HCT116 (cell line): ENCODE results near the gene CARMIL1. TPM values are rescaled to one million over a fixed set of nuclear protein-coding genes. Genes with fewer than 3 reads are reported as not detected.

Experiments used
- ATAC-seq: fragments of 200-7000 bp; cut with Tn5 transposase; 2 replicates; pipeline ENCODE4 v1.9.1; 2020; ENCODE audit warnings: mild to moderate bottlenecking, moderate library complexity
- BruUV-seq: library from RNA; stranded (reverse); fragments of 400-500 nt; replicated peaks from 2 replicates; lab custom pipeline; 2021; lab: Mats Ljungman, UMichigan
- CTCF ChIA-PET: fragments of 300-600 bp; sonication (Branson Sonifier 250); formaldehyde crosslinking; loops from one replicate; lab custom pipeline; 2021; ENCODE audit warnings: antibody characterized with exemption; lab: Charles Lee
- POLR2A ChIA-PET: fragments of 300-600, 350-600 bp; sonication (Branson Sonifier 250); formaldehyde crosslinking; loops from one replicate; lab custom pipeline; 2021; ENCODE audit warnings: antibody characterized with exemption; lab: Charles Lee
- RAD21 ChIA-PET, 2 experiments: fragments of 300-600 bp; sonication (Branson Sonifier 250); formaldehyde crosslinking; loops; one replicate each; lab custom pipeline; 2023; ENCODE audit warnings: low total read pairs in 2 of 2; ENCODE audit not compliant: uncharacterized antibody in 2 of 2, unreplicated experiment in 2 of 2, low non-redundant PET in 1 of 2; lab: Charles Lee
- DNase-seq: peaks from one replicate; pipeline ENCODE4 v3.0.0-alpha.2; 2010; ENCODE audit warnings: low read depth, low spot score
- H2AFZ ChIP-seq: fragments of 200-600 bp; shearing (Covaris generic), sonication (generic); 2 replicates; pipeline ENCODE4 v1.6.1; 2017; ENCODE audit warnings: low read depth, mixed run types, mixed read lengths, antibody characterized with exemption, low read length; ENCODE audit not compliant: poor library complexity, severe bottlenecking
- H3K27ac ChIP-seq: 2 replicates; pipeline ENCODE4 v1.5.1; 2012; ENCODE audit warnings: low read depth, low read length
- H3K27me3 ChIP-seq: fragments of 200-600 bp; sonication (generic); 2 replicates; pipeline ENCODE4 v1.6.1; 2016; ENCODE audit warnings: mixed run types, low read length, mixed read lengths; ENCODE audit not compliant: insufficient read depth
- H3K36me3 ChIP-seq, 2 experiments: fragments of 200-500 bp in 1 of 2; fragments of 200-600 bp in 1 of 2; sonication (Bioruptor generic) in 1 of 2; sonication (generic) in 1 of 2; 2 replicates each; pipeline versions ENCODE4 v1.5.1 to v1.6.1; 2014 to 2016; ENCODE audit warnings: low read length in 2 of 2, inconsistent platforms in 1 of 2, mixed read lengths in 1 of 2, mixed run types in 1 of 2; ENCODE audit not compliant: insufficient read depth in 2 of 2, control insufficient read depth in 1 of 2
- H3K4me1 ChIP-seq, 2 experiments: fragments of 200-600 bp in 1 of 2; sonication (generic) in 1 of 2; 2 replicates each; pipeline versions ENCODE4 v1.5.1 to v1.6.1; 2012 to 2017; ENCODE audit warnings: low read length in 2 of 2, inconsistent platforms in 1 of 2, mild to moderate bottlenecking in 1 of 2, mixed read lengths in 1 of 2, mixed run types in 1 of 2, moderate library complexity in 1 of 2; ENCODE audit not compliant: insufficient read depth in 2 of 2, control insufficient read depth in 1 of 2
- H3K4me2 ChIP-seq: fragments of 200-600 bp; sonication (generic); 2 replicates; pipeline ENCODE4 v1.6.1; 2017; ENCODE audit warnings: mixed run types, low read length, mixed read lengths
- H3K4me3 ChIP-seq, 2 experiments: fragments of 200-600 bp in 1 of 2; sonication (generic) in 1 of 2; replicated peaks in 1 of 2; 2 replicates each; pipeline ENCODE4 v1.5.1; 2011 to 2016; ENCODE audit warnings: low read length in 2 of 2, control low read depth in 1 of 2, low read depth in 1 of 2, mild to moderate bottlenecking in 1 of 2, mixed read lengths in 1 of 2, mixed run types in 1 of 2
- H3K79me2 ChIP-seq: fragments of 200-600 bp; sonication (generic); 2 replicates; pipeline ENCODE4 v1.6.1; 2017; ENCODE audit warnings: mild to moderate bottlenecking, mixed run types, low read length, moderate library complexity, mixed read lengths; ENCODE audit not compliant: insufficient read depth
- H3K9ac ChIP-seq: fragments of 200-600 bp; sonication (generic); 2 replicates; pipeline ENCODE4 v1.6.1; 2016; ENCODE audit warnings: low read length, mixed read lengths
- H3K9me2 ChIP-seq: fragments of 200-600 bp; sonication (generic), shearing (Covaris generic); 2 replicates; pipeline ENCODE4 v1.6.1; 2017; ENCODE audit warnings: mixed run types, mild to moderate bottlenecking, moderate library complexity; ENCODE audit not compliant: insufficient read depth
- H3K9me3 ChIP-seq, 2 experiments: fragments of 200-500 bp in 1 of 2; fragments of 200-600 bp in 1 of 2; sonication (Bioruptor generic) in 1 of 2; sonication (generic) in 1 of 2; 2 replicates each; pipeline ENCODE4 v1.6.1; 2014 to 2017; ENCODE audit warnings: low read length in 2 of 2, mixed read lengths in 2 of 2, inconsistent platforms in 1 of 2, low read depth in 1 of 2, mild to moderate bottlenecking in 1 of 2, mixed run types in 1 of 2, moderate library complexity in 1 of 2; ENCODE audit not compliant: control insufficient read depth in 1 of 2, insufficient read depth in 1 of 2
- H4K20me1 ChIP-seq: fragments of 200-600 bp; sonication (generic), shearing (Covaris generic); 2 replicates; pipeline ENCODE4 v1.6.1; 2017; ENCODE audit warnings: mixed run types, mild to moderate bottlenecking, moderate library complexity; ENCODE audit not compliant: insufficient read depth
- CEBPB ChIP-seq: IDR thresholded peaks from 2 replicates; pipeline ENCODE4 v1.6.1; 2012; ENCODE audit warnings: low read depth
- CTCF ChIP-seq, 3 experiments: fragments of 200-600 bp in 1 of 3; sonication (generic) in 1 of 3; IDR thresholded peaks in 2 of 3; conservative IDR thresholded peaks in 1 of 3; 2 replicates each; pipeline ENCODE4 v1.5.1; 2012 to 2017; ENCODE audit warnings: low read depth in 2 of 3, low read length in 2 of 3, antibody characterized with exemption in 1 of 3, borderline replicate concordance in 1 of 3, control low read depth in 1 of 3, mild to moderate bottlenecking in 1 of 3, mixed read lengths in 1 of 3, mixed run types in 1 of 3, moderate library complexity in 1 of 3; ENCODE audit not compliant: insufficient read depth in 1 of 3
- ELF1 ChIP-seq: IDR thresholded peaks from 2 replicates; pipeline ENCODE4 v1.6.1; 2012; ENCODE audit warnings: low read depth, borderline replicate concordance
- EZH2 ChIP-seq: fragments of 200-600 bp; sonication (generic); IDR thresholded peaks from 2 replicates; pipeline ENCODE4 v1.6.1; 2017; ENCODE audit warnings: antibody characterized with exemption, mixed run types
- EZH2phosphoT487 ChIP-seq: fragments of 200-600 bp; IDR thresholded peaks from 2 replicates; pipeline ENCODE4 v1.6.1; 2018; ENCODE audit warnings: antibody characterized with exemption, borderline replicate concordance
- FOSL1 ChIP-seq: IDR thresholded peaks from 2 replicates; pipeline ENCODE4 v1.6.1; 2012; ENCODE audit warnings: low read depth
- JUND ChIP-seq: IDR thresholded peaks from 2 replicates; pipeline ENCODE4 v1.6.1; 2012
- MAX ChIP-seq: IDR thresholded peaks from 2 replicates; pipeline ENCODE4 v1.6.1; 2012
- POLR2A ChIP-seq: IDR thresholded peaks from 2 replicates; pipeline ENCODE4 v1.7.0; 2011; ENCODE audit warnings: borderline replicate concordance; ENCODE audit not compliant: insufficient read depth, insufficient read length; ENCODE audit errors: extremely low read depth
- RAD21 ChIP-seq: IDR thresholded peaks from 2 replicates; pipeline ENCODE4 v1.6.1; 2012; ENCODE audit warnings: low read depth, mild to moderate bottlenecking
- REST ChIP-seq: IDR thresholded peaks from 2 replicates; pipeline ENCODE4 v1.6.1; 2012; ENCODE audit warnings: low read depth
- SIN3A ChIP-seq: IDR thresholded peaks from 2 replicates; pipeline ENCODE4 v1.6.1; 2012; ENCODE audit warnings: low read depth
- TCF7L2 ChIP-seq: IDR thresholded peaks from 2 replicates; pipeline ENCODE4 v1.7.0; 2011; ENCODE audit warnings: borderline replicate concordance, inconsistent platforms; ENCODE audit not compliant: insufficient read depth, insufficient read length; ENCODE audit errors: extremely low read depth
- YY1 ChIP-seq: IDR thresholded peaks from 2 replicates; pipeline ENCODE4 v1.6.1; 2011; ENCODE audit warnings: low read length, low read depth, moderate library complexity, mild to moderate bottlenecking; ENCODE audit not compliant: insufficient replicate concordance; ENCODE audit errors: extremely low read depth
- ZFX ChIP-seq: fragments of 450-650 bp; IDR thresholded peaks from 2 replicates; pipeline ENCODE4 v1.6.1; 2017
- intact Hi-C: fragments of 100-400 bp; cut with micrococcal nuclease; formaldehyde crosslinking; loops from 2 replicates; pipeline ENCODE4 v1.10.0; 2022
- total RNA-seq: library from RNA; stranded (reverse); gene quantifications from one replicate; pipeline ENCODE4 v1.2.1, GENCODE V29; 2021; ENCODE audit not compliant: unreplicated experiment

Gene CARMIL1
- total RNA-seq, 1 experiment from 2014 or later, result 21.7 TPM

- TF ChIP-seq CTCF (IDR thresholded peaks at IDR 0.05 in 2 of 3, conservative IDR thresholded peaks at IDR 0.05 in 1 of 3; ENCODE audit: borderline replicate concordance in 1 of 3, insufficient read depth in 1 of 3, low read depth in 2 of 3, low read length in 2 of 3), result no peak
- TF ChIP-seq CEBPB, result no peak
- TF ChIP-seq POLR2A, result no peak
- no peak for TF ChIP-seq JUND
These were observed 41.3 kb downstream of the CARMIL1 start (continued) for GRCh38 chr6:25320459-25320858.

GRCh38 chr6:25322692-25323091 lies 43.5 kb downstream of the CARMIL1 start:
- H3K9me3 ChIP-seq, result no peaks in the 10 kb centered on the region
- H3K4me2 ChIP-seq, result no peak overlapping the region
- no TSS peak for BruUV-seq
- H3K27ac ChIP-seq, result no peak overlapping the region
- no peaks in the 10 kb centered on the region for H4K20me1 ChIP-seq
- intact Hi-C loops, result no loop called here
- ChIA-PET CTCF (no interaction called here), POLR2A (no interaction called here), RAD21 (no interaction called here)
- DNase-seq, result no peak
- H3K27me3 ChIP-seq, result no peaks in the 10 kb centered on the region
- no peak for ATAC-seq
- TF ChIP-seq EZH2 (no peak), ELF1 (no peak), JUND (no peak), FOSL1 (no peak), ZFX (no peak), RAD21 (no peak), TCF7L2 (no peak), REST (no peak), MAX (no peak), SIN3A (no peak), YY1 (no peak), EZH2phosphoT487 (no peak)
- H3K36me3 ChIP-seq, result no peaks in the 10 kb centered on the region
- H3K9me2 ChIP-seq, result no peaks in the 10 kb centered on the region
- no peak overlapping the region for H3K9ac ChIP-seq
- H3K79me2 ChIP-seq, result peaks cover 26% of the 10 kb centered on the region
- H2AFZ ChIP-seq, result no peak overlapping the region
- no peaks in the 10 kb centered on the region for H3K4me1 ChIP-seq
- H3K4me3 ChIP-seq, result no peak overlapping the region
